Right kidney (tissue), 1 donor: Measurements from ENCODE around the gene FOXA3.

Source experiments
- DNase-seq: peaks from one replicate; pipeline ENCODE4 v3.0.0-alpha.2; 2016

FOXA3 gene

DNA sequence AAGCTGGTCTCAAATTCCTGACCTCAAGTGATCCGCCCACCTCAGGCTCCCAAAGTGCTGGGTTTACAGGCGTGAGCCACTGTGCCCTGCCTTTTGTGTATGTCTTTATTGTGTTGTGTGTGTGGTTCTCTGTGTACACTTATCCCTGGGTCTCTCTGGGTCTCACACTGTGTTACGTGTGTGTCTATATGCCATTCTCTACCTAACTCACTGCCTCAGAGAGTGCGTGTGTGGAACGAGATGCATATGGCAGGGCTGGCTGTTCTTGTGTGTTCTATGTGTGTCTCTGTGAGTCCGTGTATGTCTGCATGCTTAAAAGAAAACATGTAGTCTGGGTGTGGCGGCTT lies 10.5 kb downstream of the FOXA3 start:
- DNase-seq = no peak

DNA sequence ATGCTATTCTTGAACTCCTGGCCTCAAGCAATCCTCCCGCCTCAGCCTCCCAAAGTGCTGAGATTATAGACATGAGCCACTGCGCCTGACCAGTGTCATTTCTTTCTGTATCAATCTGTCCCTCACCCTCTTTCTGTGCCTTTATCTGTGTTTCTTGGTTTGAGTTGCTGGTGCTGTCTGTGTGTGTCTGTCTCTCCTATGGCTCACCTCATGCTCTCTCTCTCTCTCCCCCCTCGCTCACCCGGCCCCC lies 12.0 kb downstream of the FOXA3 start:
- DNase-seq = no peak

DNA sequence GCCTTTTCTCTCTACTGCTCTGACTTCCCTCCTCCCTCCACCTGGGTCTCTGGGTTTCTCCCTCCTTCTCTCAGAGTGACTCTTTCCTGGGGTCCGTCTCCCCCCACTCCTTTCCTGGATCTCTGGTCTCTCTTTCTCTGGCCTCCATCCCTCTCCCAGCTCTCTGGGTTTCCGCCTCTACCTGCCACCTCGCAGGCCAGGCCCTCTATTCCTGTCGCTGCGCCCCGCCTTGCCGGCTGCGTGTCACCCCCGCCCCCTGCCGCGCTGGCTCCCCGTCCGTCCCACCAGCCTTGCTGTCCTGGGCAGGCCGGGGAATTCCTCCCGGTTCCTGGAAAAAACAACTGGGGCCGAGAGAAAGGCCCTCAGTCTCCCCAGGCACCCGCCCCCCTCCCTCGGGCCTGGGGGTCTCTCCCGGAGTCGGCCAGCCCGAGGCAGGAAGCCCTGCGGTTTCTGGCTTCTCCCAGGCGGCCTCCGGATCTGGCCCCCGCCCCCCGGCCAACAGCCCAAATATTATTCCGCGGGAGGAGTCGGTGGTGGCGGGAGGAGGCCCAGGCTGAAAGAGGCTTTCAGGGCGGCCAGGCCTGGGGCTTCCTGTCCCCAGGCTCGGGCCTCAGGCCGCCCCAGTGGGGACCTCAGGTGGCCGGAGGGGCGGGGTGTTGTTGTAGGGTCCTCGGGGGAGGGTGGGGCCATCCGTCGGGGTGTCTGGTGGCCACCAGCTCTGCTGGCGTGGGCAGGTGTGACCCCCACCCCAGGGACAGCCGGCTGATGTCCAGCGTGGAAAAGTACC lies 12.5 kb downstream of the FOXA3 start:
- DNase-seq = peak; percentile 76

DNA sequence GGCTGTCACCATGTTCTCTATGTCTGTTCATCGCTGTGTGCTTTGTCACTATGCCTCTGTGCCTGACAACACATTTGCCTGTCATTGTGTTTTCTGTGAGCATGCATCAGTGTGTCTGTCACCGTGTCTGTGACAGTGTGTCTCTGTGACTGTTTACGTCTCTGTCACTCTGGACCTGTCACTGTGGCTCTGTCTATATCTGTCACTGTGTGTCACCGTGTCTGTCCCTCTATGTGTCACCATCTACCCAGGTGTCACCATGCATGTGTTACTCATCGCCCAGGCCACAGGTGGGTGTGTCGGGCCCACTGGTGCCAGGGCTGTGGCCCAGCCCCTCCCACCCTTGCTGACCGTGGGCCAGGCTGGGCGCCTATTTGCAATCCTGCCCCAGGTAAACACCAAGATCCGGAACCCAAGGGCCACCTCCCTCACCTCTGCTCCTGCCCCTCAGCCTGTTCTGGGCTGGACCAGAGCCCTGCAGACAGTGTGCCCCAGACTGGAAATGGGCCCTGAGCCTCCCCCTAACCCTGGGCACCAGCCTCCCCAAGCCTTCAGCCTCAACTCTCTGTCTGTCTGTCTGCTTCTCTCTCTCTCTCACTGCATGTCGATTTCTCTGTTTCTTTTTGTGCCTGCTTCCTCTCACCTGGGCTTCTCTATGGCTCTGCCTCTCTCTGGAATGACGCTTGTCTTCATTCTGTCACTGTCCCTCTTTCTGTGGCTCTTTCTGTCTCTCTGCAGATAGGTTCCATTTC lies 14.1 kb downstream of the FOXA3 start:
- DNase-seq = no peak

DNA sequence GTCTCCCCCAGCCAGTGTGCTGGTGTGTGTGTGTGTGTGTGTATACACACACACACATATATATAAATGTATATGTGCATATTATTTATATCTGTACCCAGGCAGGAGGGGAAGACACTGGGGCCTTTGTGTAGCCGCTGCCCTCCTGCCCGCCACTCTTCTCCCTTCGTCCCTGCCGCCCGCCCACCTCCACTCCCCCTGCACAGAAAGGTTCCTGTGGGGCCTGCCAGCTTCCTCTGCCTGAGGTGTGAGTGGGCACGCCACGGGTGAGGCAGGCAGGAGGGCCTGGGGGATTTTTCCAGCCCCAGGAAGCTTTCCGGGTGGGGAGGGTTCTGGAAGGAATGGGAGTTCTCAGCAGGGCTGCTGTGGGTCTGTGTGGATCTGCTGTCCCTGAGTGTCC lies 14.9 kb downstream of the FOXA3 start:
- no peak for DNase-seq

DNA sequence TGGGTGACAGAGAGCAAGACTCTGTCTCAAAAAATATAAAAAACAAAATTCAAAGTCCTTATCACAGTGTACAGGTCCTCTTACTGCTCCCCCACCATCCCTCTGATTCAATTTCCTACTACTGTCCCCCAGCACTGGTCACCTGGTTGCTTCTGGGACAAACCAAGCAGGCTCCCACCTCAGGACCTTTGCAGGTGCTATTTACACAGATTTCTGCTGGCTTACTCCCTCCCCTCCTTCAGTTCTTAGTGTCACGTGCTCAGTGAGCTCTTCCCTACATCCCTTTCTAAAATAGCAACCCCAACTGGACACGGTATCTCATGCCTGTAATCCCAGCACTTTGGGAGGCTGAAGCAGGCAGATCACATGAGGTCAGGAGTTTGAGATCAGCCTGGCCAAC lies 15.8 kb downstream of the FOXA3 start:
- DNase-seq = no peak

DNA sequence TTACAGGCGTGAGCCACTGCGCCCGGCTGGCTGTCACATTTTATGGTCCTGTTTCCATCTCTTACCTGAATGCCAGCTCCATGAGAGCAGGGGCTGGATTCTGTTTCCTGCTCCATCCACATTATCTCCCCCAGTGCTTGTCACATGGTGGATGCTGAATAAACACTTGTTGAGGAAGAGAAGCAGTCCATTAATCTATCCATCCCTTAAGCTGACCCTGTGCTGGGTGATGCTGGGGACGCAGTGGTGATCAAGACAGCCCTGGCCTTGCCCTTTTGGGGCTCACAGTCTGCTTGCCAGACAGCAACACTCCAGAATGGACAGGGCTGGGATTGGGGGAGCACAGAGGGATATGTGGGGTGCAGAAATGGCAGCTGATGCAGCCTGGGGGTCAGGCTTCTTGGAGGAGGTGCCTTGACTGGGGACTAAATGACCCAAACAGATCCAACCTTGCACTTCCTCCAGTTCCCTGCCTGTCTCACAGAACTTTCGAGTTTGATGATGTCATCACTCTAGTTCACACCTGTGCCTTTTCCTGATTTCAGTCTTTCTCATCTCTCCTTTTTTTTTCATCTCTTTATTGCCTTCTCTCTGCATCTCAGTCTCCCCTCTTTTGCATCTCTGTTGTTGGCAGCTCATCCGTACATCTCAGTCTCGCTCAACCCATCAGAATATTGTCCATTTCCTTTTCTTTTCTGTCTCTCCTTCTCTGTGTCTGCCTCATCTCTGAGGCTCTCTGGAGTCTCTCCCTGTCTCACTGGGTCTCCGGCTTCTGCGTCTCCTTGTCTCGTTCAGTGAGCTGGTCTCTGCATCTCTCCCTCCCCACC lies 17.2 kb downstream of the FOXA3 start:
- DNase-seq = no peak

DNA sequence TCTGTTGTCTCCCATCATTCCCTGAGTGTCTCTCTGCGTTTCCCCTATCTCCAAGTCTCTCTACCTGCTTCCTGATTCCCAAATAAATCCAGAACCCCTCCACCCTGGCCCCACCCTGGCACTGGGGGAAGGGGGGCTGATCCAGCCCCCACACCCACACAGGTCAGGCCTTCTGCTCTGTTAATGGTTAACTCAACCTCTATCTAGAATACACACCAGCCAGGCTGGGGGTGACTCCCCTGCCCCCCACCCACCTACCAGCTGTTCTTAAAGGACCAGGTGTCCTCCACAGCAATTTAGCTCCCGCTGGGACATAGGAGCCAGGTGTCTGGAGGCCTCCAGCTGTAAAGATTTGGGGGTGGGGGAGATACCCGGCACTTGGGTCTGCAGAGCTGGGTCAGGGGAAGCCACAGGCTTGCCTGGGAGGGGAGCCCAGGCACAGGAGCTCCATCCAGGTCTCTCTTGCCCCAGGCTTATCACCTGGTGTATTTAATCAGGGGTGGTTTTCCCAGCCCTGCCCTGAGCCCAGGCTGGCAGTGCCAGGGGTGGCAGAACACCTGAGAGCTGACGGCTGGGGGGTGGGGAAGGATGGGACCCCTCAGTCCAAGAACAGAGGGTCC lies 17.9 kb downstream of the FOXA3 start:
- no peak for DNase-seq

DNA sequence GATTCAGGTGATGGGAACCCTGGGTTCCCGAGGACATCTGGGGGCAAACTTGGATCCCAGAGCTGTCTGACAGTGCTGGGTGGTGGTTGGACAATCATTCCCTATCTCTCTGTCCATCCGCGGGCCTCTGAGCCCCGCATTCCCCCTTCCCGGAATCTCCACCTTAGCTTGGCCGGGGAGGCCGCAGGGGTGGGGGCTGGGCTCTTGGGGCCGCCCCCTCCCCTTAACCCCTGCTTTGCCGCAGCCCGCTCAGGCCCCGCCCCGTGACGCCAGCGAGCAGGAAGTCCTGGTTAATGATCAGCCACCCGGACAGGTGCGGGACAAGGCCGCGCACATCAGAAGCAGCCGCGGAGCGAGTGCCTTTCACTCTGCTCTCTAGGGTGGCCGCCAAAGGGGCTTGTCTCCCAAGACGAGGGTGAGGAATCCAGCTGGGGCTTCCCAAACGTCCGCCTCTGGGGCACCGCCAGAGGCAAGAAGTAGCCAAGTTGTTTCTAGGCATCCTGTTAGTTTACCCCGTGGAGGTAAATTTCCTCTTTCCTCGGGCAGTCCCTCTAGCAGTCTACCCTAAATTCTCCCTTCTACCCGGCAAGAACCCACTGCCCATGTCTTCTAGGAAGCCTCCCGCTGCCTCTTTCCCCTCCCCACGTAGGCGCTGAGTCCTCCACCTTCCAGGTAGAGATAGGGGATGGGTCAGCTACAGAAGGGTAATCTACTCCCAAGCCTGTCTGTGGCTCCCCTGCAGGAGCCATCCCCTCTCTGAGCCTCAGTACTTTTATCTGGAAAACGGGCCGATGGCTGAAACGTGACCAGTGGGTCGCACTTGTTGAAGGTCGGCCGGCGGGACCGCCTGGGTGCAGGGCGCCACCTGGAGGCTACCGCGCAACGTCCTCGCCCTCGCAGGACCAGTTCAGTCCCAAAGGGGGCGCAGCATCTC lies 18.8 kb downstream of the FOXA3 start:
- DNase-seq = peak; percentile 82

DNA sequence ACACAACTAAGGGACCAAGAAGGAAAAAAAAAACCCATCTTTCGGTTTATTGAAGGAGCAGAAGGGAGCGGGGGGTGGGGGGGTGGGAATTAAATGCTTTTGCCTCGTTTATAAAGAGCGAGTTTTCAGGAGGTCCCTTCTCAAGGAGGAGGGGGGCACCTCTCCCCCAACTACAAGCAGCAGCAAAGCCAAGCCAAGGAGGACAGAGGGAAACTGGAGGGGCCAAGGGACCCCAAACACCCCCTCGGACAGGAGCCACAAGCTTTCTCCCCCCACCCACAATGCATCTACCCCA lies 19.4 kb downstream of the FOXA3 start:
- DNase-seq = no peak

DNA sequence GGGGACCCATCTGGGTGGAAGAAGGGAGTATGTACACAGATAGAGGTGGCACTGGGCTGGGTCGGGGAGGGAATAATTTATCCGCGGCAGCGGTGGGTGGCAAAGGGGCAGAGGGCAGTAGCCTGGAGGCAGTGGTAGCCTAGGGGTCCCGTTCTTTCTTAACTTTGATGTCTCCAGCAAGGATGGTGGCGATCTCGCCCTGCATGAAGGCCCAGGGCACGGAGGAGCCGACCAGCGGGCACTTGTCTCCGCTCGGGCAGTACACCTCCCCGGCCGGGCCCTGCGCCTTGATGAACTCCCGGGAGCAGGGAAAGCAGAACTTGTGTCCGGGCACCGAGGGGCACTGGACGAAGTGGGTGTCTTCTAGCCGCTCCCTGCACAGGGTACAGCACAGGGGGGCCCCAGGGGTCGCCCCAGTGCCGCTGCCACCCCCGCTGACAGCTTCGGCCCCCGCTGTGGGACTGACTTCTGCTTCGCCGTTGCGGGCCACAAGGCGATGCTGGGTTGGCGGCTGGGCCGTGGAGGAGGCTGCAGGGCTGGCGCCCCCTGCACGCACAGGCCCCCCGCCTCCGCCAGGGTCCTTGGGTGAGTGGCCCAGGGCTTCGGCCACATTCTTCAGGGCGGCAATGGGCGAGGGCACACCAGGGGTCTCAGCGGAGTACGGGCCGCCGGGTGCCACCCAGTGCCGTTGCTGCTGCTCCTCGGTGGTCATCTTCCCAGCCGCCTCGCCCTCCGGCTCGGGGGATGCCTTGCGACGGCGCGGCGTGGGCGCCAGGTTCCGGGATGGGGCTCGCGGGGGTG lies 20.0 kb downstream of the FOXA3 start:
- DNase-seq = no peak

DNA sequence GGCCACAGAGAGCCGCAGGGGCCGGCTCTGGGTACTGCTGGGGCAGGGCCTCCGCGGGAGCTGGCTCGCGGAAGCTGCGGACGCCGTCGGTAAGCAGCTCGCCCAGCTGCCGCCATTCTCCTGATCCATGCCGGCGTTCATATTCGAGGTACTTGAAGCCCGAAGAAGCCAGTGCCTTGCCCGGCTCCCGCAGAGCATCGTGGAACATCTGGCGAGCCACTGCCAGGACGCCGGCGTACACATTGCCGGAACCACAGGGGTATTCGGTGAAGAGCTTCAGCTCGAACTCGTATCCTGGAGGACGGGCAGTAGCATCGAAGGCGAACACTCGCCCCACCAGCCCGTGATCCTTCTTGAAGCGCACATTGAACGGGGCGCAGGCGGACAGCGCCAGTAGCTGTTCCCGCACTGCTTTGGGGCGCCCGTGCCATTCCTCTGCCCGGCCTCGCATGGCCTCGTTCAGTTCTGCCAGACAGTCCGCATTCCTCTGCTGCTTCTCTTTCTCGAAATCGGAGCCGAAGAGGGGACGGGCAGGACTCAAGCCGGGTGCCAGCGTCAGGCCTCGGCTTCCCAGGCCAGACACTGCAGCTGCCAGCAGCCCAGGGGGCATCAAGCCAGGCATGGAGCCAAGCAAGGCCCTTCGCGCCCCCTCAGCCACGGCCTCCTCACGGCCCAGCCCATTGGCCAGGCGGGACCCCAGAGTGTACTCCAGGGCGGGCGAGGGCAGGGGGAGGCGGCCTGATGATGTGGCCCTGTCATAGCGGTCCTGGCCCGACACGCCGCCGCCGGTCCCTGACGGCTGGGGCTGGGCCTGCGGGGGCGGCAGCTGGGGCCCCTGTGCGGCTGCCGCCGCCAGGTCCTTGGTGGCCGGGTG lies 20.8 kb downstream of the FOXA3 start:
- no peak for DNase-seq

DNA sequence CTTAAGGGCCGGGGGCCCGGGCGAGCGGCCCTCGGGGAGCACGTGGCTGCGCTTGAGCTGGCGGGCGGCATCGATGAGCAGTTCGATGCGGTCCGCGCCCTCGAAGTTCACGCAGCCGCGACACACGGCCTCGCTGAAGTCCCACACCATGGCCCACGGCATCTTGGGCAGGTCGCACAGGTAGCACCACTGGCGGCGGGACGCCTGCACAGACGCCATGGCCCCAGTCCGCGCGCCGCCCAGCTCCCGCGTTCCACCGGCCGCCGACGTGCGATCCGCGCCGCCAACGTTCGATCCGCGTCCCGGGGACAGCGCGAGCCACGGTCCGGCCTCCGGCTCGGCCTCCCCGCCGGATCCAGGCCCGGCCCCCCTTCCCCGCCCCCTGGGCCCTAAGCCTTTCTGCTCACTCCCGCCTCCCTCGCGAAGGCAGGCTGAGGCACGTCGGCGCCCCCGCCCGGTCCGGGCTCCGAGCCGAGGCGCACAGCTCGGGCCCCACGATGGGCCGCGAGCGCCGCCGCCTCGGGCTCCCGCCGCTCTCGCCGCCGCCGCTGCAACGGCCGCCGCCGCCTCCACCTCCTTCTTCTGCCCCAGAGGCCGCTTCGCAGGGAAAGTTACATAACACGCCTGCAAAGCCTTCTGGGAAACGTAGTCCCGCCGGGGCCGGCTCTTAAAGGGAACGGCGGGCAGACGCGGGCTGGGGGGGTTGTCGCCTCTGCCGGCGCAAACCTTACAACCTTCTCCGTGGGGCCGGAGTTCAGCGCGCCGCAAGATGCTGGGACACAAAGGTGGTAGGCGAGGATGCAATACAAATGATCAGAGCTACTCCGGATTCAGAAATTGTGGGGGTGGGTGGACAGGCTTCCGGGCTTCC lies 21.7 kb downstream of the FOXA3 start, which contains the start of gene IRF2BP1:
Gene IRF2BP1 (minus strand): TSS at position 586 of the 871 bp plus-strand sequence. CDS start 367 bp downstream, at position 219.
- peak; percentile 84 for DNase-seq

DNA sequence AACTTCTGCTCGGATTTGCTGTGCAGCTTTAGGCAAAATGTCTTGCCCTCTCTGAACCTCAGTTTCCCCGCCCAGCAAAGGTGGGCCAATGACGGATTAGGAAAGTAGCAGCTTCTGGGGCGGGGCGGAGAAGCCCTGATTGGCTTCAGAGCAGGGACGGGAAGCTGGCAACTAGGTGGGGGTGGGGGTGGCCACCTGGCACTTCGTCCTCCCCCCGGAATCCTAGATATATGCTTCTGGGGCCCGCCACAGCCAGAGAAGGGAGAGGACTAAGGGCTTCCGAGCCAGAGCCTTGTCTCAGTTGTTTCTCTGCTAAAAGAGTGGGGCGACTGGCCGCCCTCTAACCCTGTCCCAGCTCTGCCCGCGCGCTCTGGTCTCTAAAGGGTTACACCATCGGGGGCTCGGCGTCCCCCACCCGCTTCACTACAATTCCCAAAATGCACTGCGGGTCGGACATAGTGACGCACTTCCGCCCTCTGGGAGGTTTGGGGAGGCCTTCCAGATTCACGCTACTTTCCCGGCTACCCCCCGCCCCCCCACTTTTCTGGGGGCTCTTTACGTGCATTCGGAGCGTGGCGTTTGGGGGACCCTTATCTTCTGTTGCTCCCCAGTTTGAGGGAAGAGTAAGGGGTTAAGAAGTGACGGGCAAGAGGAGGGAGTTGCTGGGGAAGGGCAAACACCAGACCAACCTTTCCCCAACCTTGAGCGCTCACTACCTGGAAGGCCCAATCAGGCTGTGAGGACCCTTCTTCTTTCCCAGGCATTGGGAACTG lies 22.5 kb downstream of the FOXA3 start:
- DNase-seq = peak; percentile 89

DNA sequence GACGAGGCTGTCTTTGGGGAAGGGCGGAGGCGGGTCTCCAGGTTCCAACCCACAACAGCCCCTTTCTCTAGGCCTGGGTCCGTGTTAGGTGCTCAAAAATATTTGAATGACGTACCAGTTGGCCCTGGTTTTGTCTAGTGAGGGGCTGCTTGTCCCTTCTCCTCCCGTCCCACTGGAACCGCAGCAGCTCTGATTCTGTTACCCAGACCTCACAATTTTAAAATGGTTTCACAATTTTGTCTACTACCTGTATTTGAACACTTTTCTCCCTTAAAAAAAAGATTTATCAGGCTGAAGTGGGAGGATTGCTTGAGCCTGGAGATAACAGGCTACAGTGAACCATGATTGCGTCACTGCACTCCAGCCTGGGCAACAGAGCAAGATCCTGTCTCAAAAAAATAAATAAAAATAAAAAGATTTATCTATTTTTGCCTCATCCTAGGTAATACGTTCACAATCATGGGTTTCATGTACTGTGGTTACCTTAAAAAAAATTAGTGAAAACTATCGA lies 23.1 kb downstream of the FOXA3 start:
- DNase-seq = no peak

DNA sequence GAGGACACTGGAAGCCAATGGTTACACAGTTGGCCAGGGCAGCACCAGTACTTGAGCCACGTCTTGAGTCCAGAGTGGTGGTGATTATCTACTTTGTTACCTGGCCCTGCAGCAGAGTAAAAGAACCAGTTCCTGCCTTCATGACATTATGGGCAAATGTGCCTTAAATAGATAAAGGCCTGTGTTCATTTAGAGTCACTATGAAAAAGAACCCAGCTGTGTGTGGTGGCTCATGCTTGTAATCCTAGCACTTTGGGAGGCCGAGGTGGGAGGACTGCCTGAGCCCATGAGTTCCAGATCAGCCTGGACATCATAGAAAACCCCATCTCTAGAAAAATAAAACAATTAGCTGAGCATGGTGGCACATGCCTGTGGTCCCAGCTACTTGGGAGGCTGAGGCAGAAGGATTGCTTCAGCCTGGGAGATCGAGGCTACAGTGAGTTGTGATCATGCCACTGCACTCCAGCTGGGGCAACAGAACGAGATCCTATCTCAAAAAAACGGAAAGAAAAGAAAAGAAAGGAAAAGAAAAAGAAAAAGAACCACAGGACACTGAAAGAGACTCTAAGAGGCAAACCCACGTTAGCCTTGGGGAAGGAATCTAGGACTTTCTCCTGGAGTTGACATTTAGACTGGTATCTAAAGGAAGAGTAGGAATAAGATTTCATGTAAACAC lies 25.2 kb downstream of the FOXA3 start:
- no peak for DNase-seq

DNA sequence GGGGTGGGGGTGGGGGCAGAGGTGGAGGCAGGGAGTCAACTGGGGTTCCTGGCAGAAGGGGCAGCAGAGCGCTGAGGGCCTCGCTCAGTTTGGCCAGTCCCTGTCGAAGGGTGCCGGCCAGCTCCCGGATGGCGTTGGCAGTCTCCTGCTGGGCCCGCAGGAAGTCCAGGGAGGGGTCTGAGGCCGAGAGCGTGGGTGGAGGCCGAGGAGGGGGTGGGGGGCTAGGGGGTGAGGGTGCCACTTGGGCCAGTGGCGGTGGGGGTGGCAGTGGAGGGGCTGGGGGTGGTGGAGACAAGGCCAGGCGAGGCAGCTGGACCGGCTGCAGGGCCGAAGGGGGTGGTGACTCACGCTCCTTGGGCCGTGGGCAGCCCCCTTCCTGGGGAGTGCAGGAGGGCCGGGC lies 26.8 kb downstream of the FOXA3 start:
- DNase-seq = no peak
